H1 (cell line): Measurements from ENCODE around the gene FBLN5. TPM values are rescaled to one million over a fixed set of nuclear protein-coding genes. Genes with fewer than 3 reads are reported as not detected.

Experiments used
- E2F6 ChIP-seq: IDR thresholded peaks from 2 replicates; pipeline ENCODE4 v1.6.1; 2012; ENCODE audit warnings: inconsistent platforms
- JUND ChIP-seq: IDR thresholded peaks from 2 replicates; pipeline ENCODE4 v1.6.1; 2011; ENCODE audit warnings: mild to moderate bottlenecking, improper control_type of control experiment, low read length
- PHF8 ChIP-seq: fragments of 200-600 bp; sonication (generic); conservative IDR thresholded peaks from 2 replicates; pipeline ENCODE4 v1.7.1; 2012; ENCODE audit warnings: low read depth, mild to moderate bottlenecking, inconsistent platforms, low read length, moderate library complexity
- SAP30 ChIP-seq: fragments of 300-600 bp; sonication (generic); IDR thresholded peaks from 2 replicates; pipeline ENCODE4 v1.7.1; 2012; ENCODE audit warnings: low read length, moderate library complexity, mild to moderate bottlenecking, inconsistent platforms; ENCODE audit not compliant: insufficient read depth, insufficient replicate concordance
- polyA plus RNA-seq, 7 experiments: library from polyadenylated mRNA; depleted of rRNA in 3 of 7; stranded (reverse) in 5 of 7; unstranded in 2 of 7; fragments of >200 nt in 5 of 7; fragments of 200-250 nt in 2 of 7; gene quantifications; 1 replicate in 5 of 7; 2 replicates in 1 of 7; 4 replicates in 1 of 7; pipeline versions ENCODE4 v1.2.1 to v1.2.3, GENCODE V29; 2011 to 2013; ENCODE audit warnings: missing spikeins in 2 of 7, mixed read lengths in 2 of 7
- total RNA-seq: library from RNA; stranded (reverse); fragmentation: NEBNext Ultra II Directional; extraction: Animal tissue kit (Norgen Biotek cat#: 25700); gene quantifications from 2 replicates; pipeline ENCODE4 v1.2.1, GENCODE V29; 2021

The FBLN5 gene
- total and polyA plus RNA-seq, 2 of the 8 experiments (the other 6 are each of a cell fraction or from before 2014, with no cell fraction given): 0.88 to 3.5 TPM

- TF ChIP-seq JUND (no peak), PHF8 (no peak), SAP30 (no peak), E2F6 (no peak)
These were observed 81.4 kb downstream of the FBLN5 start (continued) for GRCh38 chr14:91866061-91866460.
